ENCODE results near the gene ENPP7.

DNA sequence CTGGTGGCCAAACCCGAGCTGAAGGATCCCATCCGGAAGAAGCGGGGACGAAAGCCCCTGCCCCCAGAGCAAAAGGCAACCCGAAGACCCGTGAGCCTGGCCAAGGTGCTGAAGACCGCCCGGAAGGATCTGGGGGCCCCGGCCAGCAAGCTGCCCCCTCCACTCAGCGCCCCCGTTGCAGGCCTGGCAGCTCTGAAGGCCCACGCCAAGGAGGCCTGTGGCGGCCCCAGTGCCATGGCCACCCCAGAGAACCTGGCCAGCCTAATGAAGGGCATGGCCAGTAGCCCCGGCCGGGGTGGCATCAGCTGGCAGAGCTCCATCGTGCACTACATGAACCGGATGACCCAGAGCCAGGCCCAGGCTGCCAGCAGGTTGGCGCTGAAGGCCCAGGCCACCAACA is 53.1 kb downstream of the ENPP7 start:
- TF ChIP-seq, protein P1, sequence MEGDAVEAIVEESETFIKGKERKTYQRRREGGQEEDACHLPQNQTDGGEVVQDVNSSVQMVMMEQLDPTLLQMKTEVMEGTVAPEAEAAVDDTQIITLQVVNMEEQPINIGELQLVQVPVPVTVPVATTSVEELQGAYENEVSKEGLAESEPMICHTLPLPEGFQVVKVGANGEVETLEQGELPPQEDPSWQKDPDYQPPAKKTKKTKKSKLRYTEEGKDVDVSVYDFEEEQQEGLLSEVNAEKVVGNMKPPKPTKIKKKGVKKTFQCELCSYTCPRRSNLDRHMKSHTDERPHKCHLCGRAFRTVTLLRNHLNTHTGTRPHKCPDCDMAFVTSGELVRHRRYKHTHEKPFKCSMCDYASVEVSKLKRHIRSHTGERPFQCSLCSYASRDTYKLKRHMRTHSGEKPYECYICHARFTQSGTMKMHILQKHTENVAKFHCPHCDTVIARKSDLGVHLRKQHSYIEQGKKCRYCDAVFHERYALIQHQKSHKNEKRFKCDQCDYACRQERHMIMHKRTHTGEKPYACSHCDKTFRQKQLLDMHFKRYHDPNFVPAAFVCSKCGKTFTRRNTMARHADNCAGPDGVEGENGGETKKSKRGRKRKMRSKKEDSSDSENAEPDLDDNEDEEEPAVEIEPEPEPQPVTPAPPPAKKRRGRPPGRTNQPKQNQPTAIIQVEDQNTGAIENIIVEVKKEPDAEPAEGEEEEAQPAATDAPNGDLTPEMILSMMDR (IDR thresholded peaks at IDR 0.05), result no peak
- no peak for TF ChIP-seq POLR2AphosphoS5 (IDR thresholded peaks at IDR 0.05)
- TF ChIP-seq POLR2A (IDR thresholded peaks at IDR 0.05), result no peak
- no peak for TF ChIP-seq EP300 (IDR thresholded peaks at IDR 0.05)
